Neural crest cell (in vitro differentiated cells): ENCODE measurements around the gene ZDHHC11B. TPM values are rescaled to one million over a fixed set of nuclear protein-coding genes. Genes with fewer than 3 reads are reported as not detected.
A peak's percentile ranks its signal among the peaks of the same experiment; 100 is the strongest.

Source experiments
- DNase-seq: peaks from one replicate; pipeline ENCODE4 v3.0.0; 2021; ENCODE audit warnings: low read depth, mixed read lengths, low spot score
- H3K27ac Mint-ChIP-seq: one replicate; pipeline ENCODE4 v1.8.0; 2021; ENCODE audit warnings: mild to moderate bottlenecking, mixed read lengths; ENCODE audit not compliant: unreplicated experiment
- H3K27me3 Mint-ChIP-seq: 2 replicates; pipeline ENCODE4 v1.8.0; 2021; ENCODE audit warnings: low read depth, mild to moderate bottlenecking, mixed read lengths
- H3K36me3 Mint-ChIP-seq: 2 replicates; pipeline ENCODE4 v1.8.0; 2021; ENCODE audit warnings: low read depth, mild to moderate bottlenecking, mixed read lengths
- H3K4me1 Mint-ChIP-seq: 2 replicates; pipeline ENCODE4 v1.8.0; 2021; ENCODE audit warnings: mixed read lengths
- H3K4me3 Mint-ChIP-seq: one replicate; pipeline ENCODE4 v1.8.0; 2021; ENCODE audit warnings: mild to moderate bottlenecking, mixed read lengths
- H3K9me3 Mint-ChIP-seq: 2 replicates; pipeline ENCODE4 v1.8.0; 2021; ENCODE audit warnings: mixed read lengths
- total RNA-seq: library from RNA; stranded (reverse); gene quantifications from 2 replicates; pipeline ENCODE4 v1.2.1, GENCODE V29; 2021
- TF ChIP-seq, protein P1 (sequence below): fragments of 200-600 bp; sonication (generic); conservative IDR thresholded peaks from 2 replicates; pipeline ENCODE4 v1.5.0; 2021; ENCODE audit warnings: antibody characterized with exemption, mild to moderate bottlenecking

ZDHHC11B gene
- total RNA-seq, 1 donor from 2014 or later: 3.0 TPM

DNA sequence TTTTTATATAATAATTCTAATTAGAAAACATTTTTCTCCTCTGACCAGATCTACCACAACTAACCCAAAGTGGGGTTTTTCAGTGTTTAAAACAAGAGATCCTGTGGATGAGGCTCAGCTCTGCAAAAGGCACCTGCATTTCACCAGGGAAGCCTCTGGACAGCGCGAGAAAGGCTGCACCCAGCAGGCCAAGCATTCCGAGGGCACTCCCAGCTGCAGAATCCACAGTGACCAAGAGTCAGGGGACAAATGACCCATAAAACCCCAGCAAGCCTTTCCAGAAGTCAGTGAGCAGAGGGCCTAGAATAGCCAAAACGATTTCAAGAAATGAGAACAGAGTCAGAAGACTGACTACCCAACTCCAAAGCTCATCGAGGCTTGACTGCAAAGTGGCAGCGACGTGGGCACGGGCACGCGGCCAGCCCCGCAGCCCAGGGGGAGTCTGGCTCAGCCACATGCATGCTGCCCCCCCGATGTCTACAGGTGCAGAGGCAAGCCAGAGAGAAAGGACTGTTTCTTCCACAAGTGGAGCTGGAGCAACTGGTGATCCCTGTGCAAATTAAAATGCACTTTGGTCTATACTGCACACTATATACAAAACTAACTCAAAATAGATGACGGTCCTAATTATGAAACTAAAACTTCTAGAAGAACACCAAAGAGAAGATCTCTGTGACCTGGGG is 117.6 kb downstream of the ZDHHC11B start:
- no peaks in the 10 kb centered on the region for H3K9me3 Mint-ChIP-seq
- H3K4me3 Mint-ChIP-seq: no peak overlapping the region
- H3K36me3 Mint-ChIP-seq: peaks cover 8% of the 10 kb centered on the region
- TF ChIP-seq, protein P1, sequence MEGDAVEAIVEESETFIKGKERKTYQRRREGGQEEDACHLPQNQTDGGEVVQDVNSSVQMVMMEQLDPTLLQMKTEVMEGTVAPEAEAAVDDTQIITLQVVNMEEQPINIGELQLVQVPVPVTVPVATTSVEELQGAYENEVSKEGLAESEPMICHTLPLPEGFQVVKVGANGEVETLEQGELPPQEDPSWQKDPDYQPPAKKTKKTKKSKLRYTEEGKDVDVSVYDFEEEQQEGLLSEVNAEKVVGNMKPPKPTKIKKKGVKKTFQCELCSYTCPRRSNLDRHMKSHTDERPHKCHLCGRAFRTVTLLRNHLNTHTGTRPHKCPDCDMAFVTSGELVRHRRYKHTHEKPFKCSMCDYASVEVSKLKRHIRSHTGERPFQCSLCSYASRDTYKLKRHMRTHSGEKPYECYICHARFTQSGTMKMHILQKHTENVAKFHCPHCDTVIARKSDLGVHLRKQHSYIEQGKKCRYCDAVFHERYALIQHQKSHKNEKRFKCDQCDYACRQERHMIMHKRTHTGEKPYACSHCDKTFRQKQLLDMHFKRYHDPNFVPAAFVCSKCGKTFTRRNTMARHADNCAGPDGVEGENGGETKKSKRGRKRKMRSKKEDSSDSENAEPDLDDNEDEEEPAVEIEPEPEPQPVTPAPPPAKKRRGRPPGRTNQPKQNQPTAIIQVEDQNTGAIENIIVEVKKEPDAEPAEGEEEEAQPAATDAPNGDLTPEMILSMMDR: no peak
- DNase-seq: no peak
- no peaks in the 10 kb centered on the region for H3K4me1 Mint-ChIP-seq
- H3K27me3 Mint-ChIP-seq: no peaks in the 10 kb centered on the region
- H3K27ac Mint-ChIP-seq: no peak overlapping the region

DNA sequence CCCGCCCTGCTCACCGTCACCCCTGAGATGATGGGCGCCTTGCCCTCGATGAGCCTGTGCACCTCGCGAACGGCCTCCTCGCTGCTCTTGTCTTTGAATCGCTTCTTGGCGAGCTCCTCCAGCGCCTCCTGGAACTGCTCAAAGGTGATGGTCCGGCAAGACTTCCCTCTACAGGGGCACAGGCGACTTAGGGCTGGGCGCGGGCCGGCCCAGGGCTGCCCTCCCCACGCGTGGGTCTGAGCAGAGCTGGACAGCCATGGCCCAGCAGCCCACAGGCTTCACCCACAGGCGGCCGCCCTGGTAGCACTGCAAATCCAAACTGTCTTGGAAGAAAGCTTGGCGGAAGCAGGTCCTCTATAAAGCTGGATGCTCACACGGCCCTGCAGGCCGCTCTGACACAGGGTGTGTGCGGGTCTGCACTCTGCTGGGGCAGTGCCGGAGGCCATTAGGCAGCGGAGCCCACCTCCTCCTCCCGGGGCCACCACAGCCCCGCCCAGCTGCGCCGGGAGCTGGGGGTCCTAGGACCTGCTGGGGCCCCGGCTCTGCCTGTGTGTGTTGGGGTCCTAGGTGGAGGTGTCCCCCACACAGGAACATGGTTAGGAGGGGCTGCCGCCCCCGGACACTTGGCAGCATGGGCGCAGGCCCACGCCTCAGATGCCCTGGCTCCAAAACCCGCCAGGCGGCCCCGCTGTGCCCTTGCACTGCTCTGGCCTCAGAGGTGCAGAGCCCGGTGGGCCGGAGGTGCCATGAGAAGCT is 118.4 kb downstream of the ZDHHC11B start:
- Mint-ChIP-seq H3K4me1 (no peaks in the 10 kb centered on the region), H3K27me3 (no peaks in the 10 kb centered on the region), H3K4me3 (no peak overlapping the region), H3K36me3 (peaks cover 13% of the 10 kb centered on the region), H3K9me3 (no peaks in the 10 kb centered on the region), H3K27ac (no peak overlapping the region)
- no peak for DNase-seq
- TF ChIP-seq, protein P1: no peak

DNA sequence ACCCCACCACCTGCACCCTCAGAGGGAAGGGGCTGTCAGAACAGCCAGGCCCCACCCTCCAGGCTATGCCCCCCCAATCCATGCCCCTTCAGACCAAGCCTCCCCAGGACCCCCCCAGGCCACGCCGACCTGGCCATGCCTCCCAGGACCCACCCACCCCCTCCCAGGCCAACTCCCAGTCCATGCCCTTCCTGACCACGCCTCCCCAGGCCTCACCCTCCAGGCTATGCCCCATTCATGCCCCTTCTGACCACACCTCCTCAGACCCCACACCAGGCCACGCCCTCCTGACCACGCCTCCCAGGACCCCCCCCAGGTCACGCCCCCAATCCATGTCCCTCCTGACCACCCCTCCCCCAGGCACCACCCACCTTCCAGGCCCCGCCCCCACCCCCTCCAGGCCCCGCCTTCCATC is 119.0 kb downstream of the ZDHHC11B start:
- TF ChIP-seq, protein P1: no peak
- Mint-ChIP-seq H3K4me3 (no peak overlapping the region), H3K27ac (no peak overlapping the region), H3K36me3 (peaks cover 15% of the 10 kb centered on the region), H3K27me3 (no peaks in the 10 kb centered on the region), H3K9me3 (no peaks in the 10 kb centered on the region), H3K4me1 (no peaks in the 10 kb centered on the region)
- DNase-seq: no peak

DNA sequence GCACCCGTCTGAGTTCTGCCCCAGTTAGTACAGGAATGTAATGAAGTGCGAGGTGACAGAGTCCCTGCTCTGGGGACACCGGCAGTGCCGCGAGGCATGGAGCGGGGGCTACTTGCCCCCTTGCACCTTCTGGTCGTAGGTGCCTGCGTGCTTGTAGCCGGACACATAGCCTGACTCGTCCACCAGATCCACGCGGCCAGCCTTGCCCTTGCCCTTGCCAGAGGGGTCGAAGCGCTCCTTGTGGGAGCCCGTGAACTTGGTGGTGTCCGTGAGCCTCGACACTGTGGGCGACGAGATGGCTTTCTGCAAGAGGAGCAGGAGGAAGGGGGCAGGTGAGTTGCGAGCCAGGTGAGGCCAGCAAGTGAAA is 119.6 kb downstream of the ZDHHC11B start:
- H3K27me3 Mint-ChIP-seq: no peaks in the 10 kb centered on the region
- H3K4me3 Mint-ChIP-seq: no peak overlapping the region
- TF ChIP-seq, protein P1: no peak
- H3K9me3 Mint-ChIP-seq: no peaks in the 10 kb centered on the region
- H3K27ac Mint-ChIP-seq: no peak overlapping the region
- H3K4me1 Mint-ChIP-seq: no peaks in the 10 kb centered on the region
- H3K36me3 Mint-ChIP-seq: peaks cover 20% of the 10 kb centered on the region
- DNase-seq: no peak

DNA sequence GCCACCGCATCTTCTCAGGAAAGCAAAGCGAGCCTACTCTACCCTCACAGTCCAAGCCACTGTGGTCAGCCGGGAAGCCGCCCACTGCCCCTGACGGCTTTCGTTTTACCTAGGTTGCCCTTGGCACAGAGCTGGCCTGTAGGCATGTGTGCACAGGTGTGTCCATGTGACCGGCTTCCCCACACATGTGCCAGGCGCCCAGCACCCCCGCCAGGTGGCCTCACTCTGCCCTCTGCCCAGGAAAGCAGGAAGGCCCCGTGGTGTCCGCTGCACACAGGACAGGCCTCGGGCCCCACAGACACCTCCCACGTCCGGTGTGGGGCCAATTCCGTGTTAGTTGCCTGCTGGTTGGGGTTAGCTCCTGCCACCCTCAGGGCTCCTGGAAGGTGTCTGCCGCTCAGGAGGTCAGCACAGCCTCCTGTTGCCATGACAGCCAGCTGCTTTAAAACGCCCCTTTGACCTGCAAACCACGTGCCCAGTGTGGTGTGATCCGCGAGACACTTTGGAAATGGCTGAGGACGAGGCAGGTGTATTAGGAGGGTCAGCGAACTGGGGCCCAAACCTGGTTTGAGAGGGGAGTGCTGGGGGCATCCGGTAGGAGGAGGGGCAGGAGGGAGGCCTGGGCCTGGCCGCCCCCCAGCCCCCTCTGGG is 120.1 kb downstream of the ZDHHC11B start:
- Mint-ChIP-seq H3K4me1 (no peaks in the 10 kb centered on the region), H3K9me3 (no peaks in the 10 kb centered on the region), H3K27ac (peak overlapping the region; percentile 27), H3K4me3 (no peak overlapping the region), H3K36me3 (peaks cover 24% of the 10 kb centered on the region), H3K27me3 (no peaks in the 10 kb centered on the region)
- DNase-seq: no peak
- TF ChIP-seq, protein P1: no peak
